ENCODE results near the gene AEBP2.

DNA sequence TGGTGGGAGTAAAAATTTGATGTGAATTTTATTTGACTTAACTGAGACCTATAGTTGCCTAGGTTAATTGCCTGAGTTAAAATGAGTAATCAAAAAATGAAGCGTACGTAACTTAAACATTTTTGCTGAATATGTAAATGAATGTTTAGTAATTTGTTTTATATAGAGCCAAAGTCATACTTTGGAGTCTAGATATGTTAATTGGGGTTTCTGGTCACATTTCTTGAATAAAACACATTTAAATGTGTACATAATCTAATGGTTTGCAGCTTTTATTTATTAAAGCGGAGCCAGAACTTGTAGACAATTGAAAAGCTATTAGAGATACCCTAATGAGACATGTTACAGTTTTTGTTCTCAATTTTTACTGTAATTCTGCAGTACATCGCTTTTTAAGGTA lies 71.2 kb downstream of the AEBP2 start:
- TF ChIP-seq, protein P1, sequence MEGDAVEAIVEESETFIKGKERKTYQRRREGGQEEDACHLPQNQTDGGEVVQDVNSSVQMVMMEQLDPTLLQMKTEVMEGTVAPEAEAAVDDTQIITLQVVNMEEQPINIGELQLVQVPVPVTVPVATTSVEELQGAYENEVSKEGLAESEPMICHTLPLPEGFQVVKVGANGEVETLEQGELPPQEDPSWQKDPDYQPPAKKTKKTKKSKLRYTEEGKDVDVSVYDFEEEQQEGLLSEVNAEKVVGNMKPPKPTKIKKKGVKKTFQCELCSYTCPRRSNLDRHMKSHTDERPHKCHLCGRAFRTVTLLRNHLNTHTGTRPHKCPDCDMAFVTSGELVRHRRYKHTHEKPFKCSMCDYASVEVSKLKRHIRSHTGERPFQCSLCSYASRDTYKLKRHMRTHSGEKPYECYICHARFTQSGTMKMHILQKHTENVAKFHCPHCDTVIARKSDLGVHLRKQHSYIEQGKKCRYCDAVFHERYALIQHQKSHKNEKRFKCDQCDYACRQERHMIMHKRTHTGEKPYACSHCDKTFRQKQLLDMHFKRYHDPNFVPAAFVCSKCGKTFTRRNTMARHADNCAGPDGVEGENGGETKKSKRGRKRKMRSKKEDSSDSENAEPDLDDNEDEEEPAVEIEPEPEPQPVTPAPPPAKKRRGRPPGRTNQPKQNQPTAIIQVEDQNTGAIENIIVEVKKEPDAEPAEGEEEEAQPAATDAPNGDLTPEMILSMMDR (IDR thresholded peaks at IDR 0.05): no peak
- no peak for TF ChIP-seq POLR2A (IDR thresholded peaks at IDR 0.05)
